NOMO-1 treated with dmso at 0.1 percent for 144 hours (cell line): ENCODE results near the gene ST7.
"Not testable (repeated sequence)": the region's sequence is repeated elsewhere in the genome, so short reads cannot be mapped to it uniquely, and the experiment has no call there.

Source experiments
- DNase-seq: peaks from one replicate; lab custom pipeline; 2025; ENCODE audit not compliant: unreplicated experiment; lab: John Stamatoyannopoulos, UW

The ST7 gene, protein sequence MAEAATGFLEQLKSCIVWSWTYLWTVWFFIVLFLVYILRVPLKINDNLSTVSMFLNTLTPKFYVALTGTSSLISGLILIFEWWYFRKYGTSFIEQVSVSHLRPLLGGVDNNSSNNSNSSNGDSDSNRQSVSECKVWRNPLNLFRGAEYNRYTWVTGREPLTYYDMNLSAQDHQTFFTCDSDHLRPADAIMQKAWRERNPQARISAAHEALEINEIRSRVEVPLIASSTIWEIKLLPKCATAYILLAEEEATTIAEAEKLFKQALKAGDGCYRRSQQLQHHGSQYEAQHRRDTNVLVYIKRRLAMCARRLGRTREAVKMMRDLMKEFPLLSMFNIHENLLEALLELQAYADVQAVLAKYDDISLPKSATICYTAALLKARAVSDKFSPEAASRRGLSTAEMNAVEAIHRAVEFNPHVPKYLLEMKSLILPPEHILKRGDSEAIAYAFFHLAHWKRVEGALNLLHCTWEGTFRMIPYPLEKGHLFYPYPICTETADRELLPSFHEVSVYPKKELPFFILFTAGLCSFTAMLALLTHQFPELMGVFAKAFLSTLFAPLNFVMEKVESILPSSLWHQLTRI

DNA sequence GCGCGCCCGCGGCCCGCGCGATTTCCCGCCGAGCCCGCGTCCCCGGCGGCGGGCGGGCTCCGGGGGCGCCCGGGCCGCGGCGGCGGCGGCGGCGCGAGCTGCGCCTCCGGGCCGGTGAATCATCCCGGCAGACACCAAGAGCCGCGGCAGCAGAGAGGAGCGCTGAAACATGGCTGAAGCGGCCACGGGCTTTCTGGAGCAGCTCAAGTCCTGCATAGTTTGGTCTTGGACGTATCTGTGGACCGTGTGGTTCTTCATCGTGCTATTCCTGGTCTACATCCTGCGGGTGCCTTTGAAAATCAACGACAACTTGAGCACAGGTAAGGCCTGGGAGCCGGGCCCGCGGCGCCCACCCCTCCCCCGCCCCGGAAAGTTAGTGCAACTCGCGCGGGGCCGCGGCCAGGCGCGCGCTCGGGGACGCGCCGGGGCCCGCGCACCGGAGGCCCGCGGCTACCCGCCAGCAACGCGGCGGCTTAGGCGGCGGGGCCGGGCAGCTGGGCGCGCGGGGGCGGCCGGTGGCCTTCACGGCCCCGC is at the start of gene ST7:
ST7 (plus strand) TSS at position 130 of the 534 bp plus-strand sequence; CDS start at position 170, 40 bp downstream.
- no peak for DNase-seq

DNA sequence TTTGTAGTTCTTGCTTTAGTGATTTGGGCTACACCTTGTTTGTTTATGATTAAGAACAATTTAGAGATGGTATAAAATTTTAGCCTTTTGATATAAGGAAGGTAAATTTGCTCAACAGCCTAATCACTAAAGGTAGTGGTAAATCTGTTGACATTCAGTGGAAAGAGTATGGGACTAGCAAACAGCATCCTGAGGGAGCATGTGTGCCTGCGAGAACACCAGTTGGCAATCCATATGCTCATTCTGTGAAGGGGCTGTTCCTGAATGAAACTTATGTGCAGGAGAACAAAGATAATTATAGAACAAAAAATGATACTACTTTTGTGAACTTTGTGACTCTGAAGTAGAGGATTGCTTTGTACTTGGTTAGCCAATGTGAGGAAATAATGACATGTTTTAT is 46.9 kb upstream of the ST7 start:
- DNase-seq = no peak

DNA sequence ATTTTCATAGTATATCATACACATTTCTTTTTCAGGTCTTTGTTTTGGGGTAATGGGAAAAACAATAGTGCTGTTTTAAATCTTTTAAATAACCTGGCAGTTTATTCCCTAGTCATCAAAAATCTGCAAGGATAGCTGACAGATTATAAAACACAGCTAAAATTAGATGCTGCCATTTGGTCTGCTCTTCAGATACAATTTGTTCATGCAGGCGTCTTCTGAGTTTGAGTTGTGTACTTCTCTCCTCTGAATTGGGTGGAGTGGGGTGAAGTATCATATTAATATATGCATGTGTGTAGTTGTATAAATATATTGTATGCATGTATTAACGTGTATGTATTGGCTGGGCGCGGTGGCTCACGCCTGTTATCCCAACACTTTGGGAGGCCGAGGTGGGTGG is 42.9 kb upstream of the ST7 start:
- no peak for DNase-seq

DNA sequence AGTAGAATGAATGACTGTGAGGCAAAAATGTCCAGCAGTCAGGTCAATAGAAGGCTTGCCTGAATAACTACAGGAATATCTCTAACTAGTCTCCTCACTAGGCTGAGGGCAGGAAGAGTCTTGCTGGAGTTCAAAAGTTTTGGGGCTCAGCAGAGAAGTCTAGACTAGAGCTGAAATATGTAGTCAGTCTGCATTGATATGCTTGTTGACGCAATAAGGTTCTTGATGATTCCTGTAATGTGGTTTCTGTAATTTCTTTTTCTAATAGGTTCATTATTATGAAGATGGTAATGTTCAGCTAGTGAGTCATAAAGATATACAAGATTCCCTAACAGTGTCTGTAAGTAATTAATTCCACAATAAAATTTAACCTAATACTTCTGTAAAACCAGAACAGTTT is 41.5 kb upstream of the ST7 start:
- no peak for DNase-seq

DNA sequence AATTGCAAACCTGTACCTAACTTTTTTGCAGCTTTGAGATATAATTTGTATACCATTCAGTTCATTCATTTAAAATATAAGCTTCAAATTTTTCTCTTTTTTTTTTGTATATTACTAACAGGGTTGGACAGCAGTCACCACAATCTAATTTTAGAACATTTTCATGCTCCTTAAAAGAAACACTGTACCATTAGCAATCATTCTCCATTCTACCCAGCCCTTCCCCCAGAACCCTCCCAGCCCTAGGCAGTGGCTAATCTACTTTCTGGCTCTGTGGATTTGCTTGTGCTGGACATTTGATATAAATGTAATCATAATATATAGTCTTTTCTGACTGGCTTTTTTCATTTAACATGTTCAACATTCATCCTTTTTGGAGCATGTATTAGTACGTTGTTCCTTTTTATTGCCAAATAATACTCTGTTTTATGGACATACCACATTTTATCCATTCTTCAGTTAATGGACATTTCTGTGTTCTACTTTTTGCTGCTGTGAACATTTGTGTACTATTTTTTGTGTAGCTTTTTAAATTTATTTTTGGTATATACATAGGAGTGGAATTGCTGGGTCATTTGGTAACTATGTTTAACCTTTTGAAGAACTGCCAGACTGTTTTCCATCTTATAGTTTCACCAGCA is 40.9 kb upstream of the ST7 start:
- no peak for DNase-seq

DNA sequence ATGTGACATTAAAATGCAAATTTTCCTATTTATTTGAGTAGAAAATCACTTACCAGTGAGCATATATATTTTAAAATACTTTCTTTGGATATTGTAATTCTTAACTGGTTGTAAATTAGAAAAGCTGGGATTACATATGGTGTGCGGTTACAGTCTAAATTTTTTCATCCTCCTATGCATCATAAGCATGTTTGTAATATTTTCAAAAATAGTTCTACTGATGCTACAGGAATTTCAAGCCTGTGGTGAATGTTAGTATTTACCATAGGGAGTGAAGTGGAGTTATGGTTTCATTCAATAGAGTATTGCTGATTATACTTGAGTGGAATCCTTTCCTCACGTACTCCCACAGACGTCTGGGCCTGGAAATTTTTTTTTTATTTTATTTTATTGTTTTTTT is 34.6 kb upstream of the ST7 start:
- DNase-seq = no peak

DNA sequence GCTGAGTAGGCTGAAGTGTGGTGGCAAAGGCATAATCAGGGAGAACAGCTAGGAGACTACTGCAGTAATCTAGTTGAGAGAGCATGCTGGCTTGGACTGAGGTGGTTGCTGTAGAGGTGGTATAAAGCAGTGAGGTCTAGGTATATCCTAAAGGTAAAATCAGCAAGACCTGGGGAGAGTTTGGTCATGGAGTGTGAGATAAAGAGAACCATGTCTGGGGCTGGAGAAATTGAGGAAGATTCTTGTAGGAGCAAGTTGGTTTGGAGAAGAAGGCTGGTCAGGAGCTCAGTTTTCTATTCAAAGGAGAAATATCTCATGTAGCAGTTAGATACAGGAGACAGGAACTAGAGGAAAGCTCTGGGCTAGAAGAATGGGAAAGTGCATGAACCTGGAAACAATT is 32.9 kb upstream of the ST7 start:
- DNase-seq = no peak

DNA sequence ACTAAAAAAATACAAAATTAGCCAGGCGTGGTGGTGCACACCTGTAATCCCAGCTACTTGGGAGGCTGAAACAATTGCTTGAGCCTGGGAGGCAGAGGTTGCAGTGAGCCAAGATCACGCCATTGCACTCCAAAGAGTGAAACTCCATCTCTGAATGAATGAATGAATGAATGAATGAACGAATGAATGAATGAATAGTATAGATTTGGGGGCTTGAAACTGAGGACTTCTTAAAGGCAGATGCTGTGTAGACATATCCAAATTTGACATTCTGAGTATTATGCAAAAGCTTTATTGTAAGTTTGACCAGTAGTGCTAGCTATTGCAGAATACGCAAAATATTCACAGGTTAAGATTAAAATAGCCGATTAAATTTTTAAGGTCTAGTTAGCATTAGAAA is 30.8 kb upstream of the ST7 start:
- no peak for DNase-seq

DNA sequence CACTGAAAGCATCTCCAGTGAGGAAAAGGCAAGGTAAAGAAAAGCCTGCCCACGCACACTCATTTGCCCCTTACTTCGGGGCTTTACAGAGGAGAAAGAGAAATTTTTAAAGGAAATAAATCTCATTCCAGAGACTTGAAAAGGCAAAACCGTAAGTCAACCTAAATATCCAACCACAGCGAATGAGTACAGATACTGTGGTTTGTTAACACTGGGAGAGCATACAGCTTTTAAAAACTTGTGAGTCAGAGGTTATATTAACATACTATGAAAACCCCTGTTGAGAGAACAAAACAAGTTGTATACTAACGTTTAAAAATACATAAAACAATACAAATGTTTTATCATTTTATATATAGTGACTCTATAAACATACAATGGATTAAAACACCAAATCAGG is 28.6 kb upstream of the ST7 start:
- no peak for DNase-seq

DNA sequence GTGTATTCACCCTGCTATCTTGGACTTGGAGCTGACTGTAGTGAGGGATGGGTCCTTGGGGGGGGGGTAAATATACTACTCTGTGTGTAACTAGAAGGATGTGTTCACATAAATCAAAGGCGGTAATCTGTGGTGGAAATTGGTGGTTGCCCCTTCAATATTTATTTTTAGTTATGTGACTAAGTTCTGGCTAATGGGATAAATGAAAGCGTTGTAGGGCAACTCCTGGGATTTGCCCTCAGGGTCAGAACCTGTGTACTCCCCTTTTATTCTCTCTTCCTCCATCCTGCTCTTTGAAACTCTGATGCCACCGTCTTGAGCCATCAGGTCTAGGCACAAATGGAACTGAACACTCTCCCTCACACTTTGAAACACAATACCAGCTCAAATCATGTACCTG is 24.3 kb upstream of the ST7 start:
- DNase-seq = no peak

DNA sequence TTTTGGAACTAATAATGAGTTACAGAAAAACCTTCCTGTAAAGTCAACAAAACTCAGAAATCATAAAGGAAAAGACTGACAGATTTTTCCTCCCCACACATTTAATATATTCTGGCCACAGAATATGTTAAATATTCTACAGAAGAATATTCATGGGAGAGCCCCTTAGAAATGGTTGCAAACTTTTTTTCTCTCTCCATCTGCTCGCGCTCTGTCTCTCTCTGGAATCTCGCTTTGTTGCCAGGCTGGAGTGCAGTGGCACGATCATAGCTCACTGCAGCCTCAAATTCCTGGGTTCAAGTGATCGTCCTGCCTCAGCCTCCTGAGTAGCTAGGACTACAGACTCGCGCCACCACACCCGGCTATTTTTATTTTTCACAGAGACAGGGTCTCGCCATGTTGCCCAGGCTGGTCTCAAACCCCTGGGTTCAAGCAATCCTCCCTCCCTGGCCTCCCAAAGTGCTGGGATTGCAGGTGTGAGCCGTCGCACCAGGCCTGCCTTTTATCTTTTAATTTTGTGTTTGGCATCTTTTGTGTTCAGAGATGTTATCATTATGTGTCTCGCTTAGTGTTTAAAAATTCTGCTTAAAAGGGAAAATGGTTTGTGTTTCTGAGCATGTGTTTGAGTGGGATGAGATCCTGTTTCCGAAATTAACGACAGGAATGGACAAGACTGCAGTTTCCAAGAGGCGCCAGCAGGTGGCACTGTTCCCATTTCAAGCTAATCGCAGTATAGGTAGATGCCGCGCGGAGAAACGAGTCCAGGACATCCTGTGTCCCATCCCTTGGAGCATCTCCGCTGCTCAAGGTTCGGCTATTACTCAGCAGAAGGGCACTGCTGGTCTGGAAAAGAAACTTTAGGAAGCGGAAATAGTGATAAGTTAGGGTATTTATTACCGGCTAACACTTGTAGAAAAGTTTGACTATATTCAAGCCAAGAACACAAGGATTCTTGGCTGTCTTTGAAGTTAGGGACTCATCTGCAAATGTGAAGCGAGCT is 23.1 kb upstream of the ST7 start:
- no peak for DNase-seq

DNA sequence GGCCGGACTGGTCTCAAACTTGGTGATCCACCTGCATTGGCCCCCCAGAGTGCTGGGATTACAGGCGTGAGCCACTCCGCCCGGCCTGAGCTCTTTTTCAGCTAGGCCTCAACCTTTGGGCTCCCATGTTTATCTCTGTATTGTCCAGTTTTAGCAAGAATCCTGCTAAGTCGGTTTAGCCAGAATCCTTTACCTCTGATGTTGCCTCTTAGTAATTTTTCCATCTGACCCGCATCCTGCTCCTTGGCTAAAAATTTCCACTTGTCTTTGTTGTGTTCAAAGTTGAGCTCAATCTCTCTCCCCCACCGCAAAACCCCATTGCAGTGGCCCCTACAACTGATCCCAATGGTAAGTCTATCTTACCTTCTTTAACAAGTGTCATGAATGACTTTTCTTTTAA is 20.7 kb upstream of the ST7 start:
- DNase-seq = no peak

DNA sequence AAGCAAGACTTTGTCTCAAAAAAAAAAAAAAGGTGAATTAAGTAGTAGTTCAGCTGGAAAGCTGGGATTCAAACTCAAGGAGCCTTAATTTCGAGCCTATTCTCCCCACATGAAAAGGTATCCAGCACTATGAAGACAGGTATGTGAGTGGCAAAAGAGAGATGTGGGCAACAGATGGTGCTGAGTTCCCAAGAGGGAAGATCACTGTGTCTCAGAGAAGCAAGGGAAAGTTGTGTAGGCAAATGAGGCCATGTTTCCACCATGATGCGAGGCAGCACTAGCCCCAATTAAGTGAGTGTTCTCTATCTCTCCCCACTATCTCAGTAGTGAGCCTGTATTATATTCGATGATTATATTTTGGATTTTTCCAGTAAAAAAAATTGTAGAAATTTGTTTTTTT is 19.8 kb upstream of the ST7 start:
- no peak for DNase-seq

DNA sequence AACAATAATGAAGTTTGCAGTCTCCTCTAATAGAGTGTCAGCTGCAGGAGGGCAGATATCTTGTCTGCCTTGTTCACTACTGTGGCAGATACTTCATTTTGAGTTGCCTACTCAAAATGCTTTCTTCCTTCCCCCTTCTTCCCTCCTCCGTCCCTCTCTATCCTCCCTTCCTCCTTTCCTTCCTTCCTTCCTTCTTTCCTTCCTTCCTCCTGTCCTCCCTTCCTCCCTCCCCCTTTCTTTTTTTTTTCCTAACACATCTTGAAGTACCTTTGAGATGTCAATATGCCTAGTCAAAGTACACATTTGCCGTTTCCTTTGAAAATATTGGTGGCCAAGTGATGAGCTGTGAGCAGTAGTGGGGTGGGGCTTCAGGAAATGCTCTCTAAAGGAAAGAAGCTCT is 18.7 kb upstream of the ST7 start:
- no peak for DNase-seq

DNA sequence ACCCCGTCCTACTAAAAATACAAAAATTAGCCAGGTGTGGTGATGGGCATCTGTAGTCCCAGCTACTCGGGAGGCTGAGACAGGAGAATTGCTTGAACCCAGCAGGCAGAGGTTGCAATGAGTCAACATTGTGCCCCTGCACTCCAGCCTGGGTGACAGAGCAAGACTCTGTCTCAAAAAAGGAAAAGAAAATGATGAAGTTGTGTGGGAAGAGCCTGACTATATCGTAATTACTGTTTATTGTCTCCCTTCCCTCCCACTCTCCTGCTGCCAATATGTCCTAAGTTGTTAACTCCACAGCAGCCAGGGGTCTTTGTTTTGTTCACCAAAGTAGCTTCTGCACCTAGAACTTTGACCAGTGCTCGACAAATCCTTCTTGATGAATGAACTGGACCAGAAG is 16.5 kb upstream of the ST7 start:
- DNase-seq = not testable (repeated sequence)

DNA sequence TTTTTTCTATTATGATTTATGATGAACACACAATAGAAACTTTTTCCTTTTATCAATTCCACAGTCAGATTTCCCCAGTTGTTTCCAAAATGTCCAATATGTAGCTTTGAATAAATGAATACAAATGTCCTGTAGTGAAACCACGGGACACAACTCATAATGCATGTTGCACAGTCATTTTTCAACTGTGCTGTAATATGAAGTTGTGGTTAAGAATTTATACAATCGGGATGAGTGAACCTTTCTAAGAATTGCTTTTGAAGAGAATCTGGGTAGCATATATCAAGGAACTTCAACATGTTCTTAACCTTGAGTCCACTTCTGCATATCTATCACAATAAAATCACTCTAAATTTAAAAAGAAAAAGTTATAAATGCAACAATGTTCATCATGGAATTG is 14.6 kb upstream of the ST7 start:
- no peak for DNase-seq

DNA sequence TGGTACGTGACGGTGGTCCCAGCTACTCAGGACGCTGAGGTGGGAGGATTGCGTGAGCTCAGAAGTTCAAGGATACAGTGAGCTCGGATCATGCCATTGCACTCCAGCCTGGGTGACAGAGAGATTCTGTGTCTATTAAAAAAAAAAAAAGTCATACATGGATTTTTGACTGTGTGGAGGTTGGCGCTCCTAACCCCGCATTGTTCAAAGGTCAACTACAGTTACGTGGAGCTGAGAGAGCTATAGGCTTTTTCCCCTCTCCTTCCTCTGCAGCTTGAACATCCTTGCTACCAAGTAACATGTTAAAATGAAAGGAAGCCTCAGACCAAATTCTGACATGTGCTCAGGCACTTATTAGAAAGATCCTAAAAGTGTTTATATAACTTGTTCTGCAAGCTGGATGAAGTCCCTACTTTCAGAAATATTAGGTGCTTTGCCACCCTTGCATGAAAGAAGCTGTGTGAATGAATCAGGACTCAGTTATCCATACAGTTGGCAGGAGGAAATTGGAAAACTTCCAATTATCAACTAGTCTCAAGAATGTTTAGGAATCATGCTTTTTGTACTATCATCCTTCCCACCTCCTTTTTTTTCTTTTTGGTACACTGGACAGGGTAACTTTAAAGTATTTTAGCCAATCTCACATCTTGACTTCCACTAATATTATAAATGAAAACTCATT is 12.5 kb upstream of the ST7 start:
- DNase-seq = no peak

DNA sequence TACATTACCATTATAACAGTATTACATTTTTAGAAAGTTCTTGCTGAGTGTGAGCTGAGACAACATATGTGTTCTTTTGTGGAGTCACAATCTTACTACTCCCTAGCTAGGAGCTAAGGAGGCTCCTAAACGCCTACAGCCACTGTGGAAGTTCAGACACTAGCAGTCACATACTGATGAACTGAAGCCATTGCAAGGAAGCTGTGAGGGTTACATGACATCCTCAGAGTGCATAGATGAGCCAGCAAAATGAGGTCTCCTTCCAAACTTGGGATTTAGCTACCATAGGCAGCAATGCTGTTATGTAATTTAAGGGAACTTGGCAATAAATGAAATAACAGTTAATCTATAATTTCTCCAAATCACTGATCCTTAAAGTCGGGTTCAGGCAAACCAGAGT is 10.8 kb upstream of the ST7 start:
- DNase-seq = no peak

DNA sequence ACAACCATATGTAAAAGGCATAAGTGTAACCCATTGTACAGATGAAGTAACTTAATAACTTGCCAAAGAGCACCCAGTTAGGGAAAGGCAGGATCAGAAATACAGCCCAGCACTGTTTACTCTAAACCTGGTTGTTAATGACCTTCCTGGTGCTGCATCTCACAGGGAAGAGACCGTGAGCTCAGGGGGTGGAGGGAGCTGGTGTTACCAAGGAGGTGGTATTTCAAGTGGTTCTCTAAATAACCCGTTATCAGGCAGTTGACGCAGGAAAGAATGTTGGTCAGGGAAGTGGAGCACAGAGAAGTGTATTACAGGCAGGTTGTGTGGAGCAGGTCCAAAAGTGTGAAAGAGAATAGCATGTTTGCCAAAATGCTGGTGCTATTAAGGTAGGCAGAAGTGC is 4.4 kb upstream of the ST7 start:
- no peak for DNase-seq
